GM10248 (cell line): Measurements from ENCODE around the gene AMELX.

ENCODE experiments used
- CTCF ChIA-PET: fragments of 300-600 bp; sonication (Branson Sonifier 250); formaldehyde crosslinking; extraction: SDS; loops from one replicate; lab custom pipeline; 2021; ENCODE audit warnings: antibody characterized with exemption; lab: Yijun Ruan, JAX
- POLR2A ChIA-PET: fragments of 350-650 bp; sonication (Branson Sonifier 250); formaldehyde crosslinking; extraction: SDS; loops from one replicate; lab custom pipeline; 2020; ENCODE audit warnings: antibody characterized with exemption; lab: Yijun Ruan, JAX
- DNase-seq: peaks from one replicate; pipeline ENCODE4 v3.0.0; 2012; ENCODE audit errors: extremely low spot score
- TF ChIP-seq, protein P1 (sequence below): IDR thresholded peaks from 2 replicates; pipeline ENCODE4 v1.5.1; 2012; ENCODE audit warnings: mild to moderate bottlenecking, low read depth; ENCODE audit errors: extremely low read depth, missing control alignments, control extremely low read depth

The AMELX gene

DNA sequence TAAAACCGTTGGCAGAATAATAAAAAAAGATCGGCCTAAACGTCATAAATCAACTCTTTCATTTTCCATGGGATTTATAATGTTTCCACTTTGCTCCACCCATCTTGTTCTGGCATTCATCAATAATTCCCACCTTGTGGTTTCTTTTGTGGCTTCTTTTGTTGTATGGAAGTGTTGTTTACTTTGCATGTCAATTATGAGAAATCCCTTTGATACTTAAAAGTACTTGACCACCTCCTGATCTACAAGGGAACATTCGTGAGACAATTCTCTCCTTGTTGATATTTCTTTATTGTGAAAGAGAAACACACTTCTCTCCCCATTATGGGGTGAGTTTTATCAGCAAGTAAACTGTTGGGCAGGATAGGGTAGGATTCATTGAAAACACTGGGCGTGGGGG is 2.8 kb downstream of the AMELX start:
- ChIA-PET CTCF (no interaction called here), POLR2A (no interaction called here)
- DNase-seq, result no peak
- TF ChIP-seq, protein P1, sequence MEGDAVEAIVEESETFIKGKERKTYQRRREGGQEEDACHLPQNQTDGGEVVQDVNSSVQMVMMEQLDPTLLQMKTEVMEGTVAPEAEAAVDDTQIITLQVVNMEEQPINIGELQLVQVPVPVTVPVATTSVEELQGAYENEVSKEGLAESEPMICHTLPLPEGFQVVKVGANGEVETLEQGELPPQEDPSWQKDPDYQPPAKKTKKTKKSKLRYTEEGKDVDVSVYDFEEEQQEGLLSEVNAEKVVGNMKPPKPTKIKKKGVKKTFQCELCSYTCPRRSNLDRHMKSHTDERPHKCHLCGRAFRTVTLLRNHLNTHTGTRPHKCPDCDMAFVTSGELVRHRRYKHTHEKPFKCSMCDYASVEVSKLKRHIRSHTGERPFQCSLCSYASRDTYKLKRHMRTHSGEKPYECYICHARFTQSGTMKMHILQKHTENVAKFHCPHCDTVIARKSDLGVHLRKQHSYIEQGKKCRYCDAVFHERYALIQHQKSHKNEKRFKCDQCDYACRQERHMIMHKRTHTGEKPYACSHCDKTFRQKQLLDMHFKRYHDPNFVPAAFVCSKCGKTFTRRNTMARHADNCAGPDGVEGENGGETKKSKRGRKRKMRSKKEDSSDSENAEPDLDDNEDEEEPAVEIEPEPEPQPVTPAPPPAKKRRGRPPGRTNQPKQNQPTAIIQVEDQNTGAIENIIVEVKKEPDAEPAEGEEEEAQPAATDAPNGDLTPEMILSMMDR, result no peak

DNA sequence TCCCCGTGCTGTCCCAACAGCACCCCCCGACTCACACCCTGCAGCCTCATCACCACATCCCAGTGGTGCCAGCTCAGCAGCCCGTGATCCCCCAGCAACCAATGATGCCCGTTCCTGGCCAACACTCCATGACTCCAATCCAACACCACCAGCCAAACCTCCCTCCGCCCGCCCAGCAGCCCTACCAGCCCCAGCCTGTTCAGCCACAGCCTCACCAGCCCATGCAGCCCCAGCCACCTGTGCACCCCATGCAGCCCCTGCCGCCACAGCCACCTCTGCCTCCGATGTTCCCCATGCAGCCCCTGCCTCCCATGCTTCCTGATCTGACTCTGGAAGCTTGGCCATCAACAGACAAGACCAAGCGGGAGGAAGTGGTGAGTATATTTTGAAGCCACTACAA is 5.4 kb downstream of the AMELX start:
- DNase-seq, result no peak
- TF ChIP-seq, protein P1, result no peak
- CTCF ChIA-PET, result no interaction called here
- POLR2A ChIA-PET, result no interaction called here

DNA sequence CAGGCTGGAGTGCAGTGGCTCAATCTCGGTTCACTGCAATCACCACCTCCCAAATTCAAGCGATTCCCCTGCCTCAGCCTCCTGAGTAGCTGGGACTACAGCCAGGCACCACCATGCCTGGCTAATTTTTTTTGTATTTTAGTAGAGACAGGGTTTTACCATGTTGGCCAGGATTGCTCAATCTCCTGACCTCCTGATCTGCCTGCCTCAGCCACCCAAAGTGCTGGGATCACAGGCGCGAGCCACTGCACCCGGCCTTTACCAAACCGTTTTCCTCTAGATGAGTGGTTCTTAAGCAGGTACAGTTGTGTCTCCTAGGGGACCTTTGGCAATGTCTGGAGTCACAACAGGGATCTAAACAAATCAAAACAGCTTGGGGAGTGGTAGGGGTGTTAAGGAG is 11.6 kb downstream of the AMELX start:
- no peak for DNase-seq
- ChIA-PET POLR2A (no interaction called here), CTCF (no interaction called here)
- TF ChIP-seq, protein P1, result no peak

DNA sequence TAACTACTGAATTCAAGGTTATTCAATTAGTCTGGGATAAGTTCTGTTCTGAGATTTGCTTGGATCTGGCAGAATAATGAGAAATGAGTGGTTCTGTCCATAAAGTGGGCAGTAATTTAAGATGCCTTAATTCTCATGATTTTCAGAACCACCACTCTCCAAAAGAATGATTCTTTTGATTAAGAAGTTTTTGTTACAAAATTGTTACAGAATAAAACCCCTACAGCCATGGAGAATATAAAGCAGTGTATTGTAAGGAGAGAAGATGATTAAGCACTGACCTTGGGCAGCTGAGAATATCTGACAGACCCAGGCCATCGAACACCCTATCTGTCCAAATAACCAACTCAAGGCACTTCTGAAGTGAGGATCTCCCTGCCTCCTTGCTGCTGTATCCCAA is 12.4 kb downstream of the AMELX start:
- ChIA-PET POLR2A (no interaction called here), CTCF (no interaction called here)
- TF ChIP-seq, protein P1, result no peak
- DNase-seq, result no peak

DNA sequence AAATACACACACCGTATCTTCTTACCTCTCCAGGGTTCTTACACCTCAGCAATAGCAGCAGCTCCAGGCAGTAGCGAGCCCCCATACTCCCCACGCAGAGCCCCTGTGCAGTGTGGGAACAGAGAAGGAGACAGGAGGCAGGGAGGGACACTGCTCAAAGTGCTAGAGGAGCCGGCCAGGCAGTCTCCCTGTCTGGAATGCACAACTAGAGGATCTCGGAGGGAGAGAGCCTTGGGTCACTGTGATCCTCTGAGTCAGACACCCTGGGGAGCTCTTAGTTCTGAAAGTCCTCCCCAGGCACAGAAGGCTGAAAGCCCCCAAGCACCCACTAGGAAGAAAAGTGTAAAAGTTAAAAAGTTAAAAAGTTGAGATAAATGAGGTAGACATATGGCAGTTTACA is 16.0 kb downstream of the AMELX start:
- ChIA-PET POLR2A (no interaction called here), CTCF (no interaction called here)
- no peak for DNase-seq
- TF ChIP-seq, protein P1, result no peak

DNA sequence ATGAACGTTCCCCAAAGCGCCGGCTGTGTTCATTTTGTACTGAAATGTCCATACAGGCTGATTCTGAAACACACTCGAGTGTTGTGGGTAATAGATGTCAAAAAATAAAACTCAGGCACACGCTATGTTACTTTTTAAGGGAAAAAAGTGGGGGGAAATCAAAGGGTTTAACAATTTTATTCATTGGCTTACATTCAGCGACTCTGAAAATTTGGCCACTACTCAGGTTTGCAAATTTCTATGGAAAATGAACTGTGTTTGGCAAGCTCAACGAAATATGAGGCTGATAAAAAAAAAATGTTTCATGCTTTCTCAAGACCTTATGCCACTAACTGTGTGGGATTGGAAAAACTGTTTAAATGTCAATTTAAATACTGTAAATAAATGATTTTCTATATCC is 18.5 kb downstream of the AMELX start:
- ChIA-PET POLR2A (no interaction called here), CTCF (no interaction called here)

More for the DNA sequence above, 18.5 kb downstream of the AMELX start:
- TF ChIP-seq, protein P1, result no peak
- no peak for DNase-seq
